ENCODE data around the gene FER. TPM values are rescaled to one million over a fixed set of nuclear protein-coding genes. Genes with fewer than 3 reads are reported as not detected.

Gene FER
- total RNA-seq, 2 experiments from 2014 or later: 5.9 to 8.0 TPM

DNA sequence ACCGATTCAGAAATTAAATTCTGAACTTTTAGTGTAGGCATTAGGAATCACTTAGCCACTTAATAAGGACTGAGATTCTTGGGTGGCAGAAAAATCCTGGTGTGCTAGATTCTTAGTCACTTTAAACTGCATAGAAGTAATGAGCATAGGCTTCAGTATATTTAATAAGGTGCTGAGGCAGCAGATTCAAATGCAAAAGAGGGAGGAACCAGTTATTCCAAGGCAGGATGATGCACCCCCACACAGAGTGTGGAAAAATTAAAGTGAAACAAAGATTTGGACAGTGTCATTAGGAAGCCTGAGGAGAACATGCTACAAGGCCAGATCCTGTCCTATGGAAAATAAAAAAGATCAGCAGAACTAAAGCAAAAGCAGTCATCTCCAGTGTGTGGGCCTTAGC, 444.3 kb downstream of the FER start:
- Mint-ChIP-seq H3K9me3 (ENCODE audit: insufficient read depth) (no peaks in the 10 kb centered on the region), H3K27ac (no peak overlapping the region)

DNA sequence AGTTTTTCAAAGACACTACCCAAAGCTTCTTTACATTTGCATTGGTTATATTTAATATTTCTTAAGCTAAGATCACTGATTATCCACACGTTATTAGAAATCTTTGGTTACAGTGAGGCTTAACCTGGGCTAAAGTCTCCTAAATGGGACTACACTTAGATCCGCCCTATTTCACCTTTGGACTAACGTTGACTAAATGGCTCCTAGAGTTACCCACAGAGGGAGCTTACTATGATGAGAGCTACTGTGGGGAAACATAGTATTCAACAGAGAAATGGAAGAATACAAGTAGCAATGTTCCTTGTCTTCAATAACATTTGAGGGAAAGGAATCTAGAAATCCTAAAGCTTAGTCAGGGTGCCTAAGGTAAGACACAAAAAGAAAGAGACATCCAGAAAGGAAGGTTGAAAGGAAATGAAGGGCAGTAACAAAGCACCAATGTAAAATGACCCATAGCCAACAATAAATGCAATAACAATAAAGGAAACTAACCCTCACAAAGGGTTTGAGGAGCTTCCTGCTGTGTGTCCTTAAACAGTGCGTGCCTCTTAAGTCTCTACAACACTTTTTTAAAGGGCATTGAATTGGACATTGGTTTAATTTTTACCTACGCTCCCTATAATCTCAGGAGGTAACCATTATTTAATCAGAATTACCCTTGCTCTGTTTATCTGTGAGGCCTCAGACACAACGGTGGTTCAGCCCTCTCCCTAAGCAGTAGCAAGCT, 445.0 kb downstream of the FER start:
- Mint-ChIP-seq H3K27ac (no peak overlapping the region), H3K27me3 (ENCODE audit: low read depth) (no peaks in the 10 kb centered on the region), H3K36me3 (ENCODE audit: low read depth) (no peaks in the 10 kb centered on the region), H3K9me3 (ENCODE audit: insufficient read depth) (no peaks in the 10 kb centered on the region), H3K4me1 (ENCODE audit: low read depth) (peaks cover 3% of the 10 kb centered on the region), H3K4me3 (no peak overlapping the region)
- ATAC-seq (no peak), DNase-seq (no peak)
- POLR2A ChIA-PET: no interaction called here
- CTCF ChIA-PET: no interaction called here

More for the DNA sequence above, 444.3 kb downstream of the FER start:
- Mint-ChIP-seq H3K4me1 (ENCODE audit: low read depth) (peaks cover 3% of the 10 kb centered on the region), H3K27me3 (ENCODE audit: low read depth) (no peaks in the 10 kb centered on the region), H3K4me3 (no peak overlapping the region), H3K36me3 (ENCODE audit: low read depth) (no peaks in the 10 kb centered on the region)
- POLR2A ChIA-PET: no interaction called here
- DNase-seq: no peak
- no peak for ATAC-seq
- CTCF ChIA-PET: no interaction called here

GRCh38 chr5:109195667-109196066, 448.0 kb downstream of the FER start:
- Mint-ChIP-seq H3K27ac (no peak overlapping the region), H3K9me3 (ENCODE audit: insufficient read depth) (no peaks in the 10 kb centered on the region), H3K36me3 (ENCODE audit: low read depth) (no peaks in the 10 kb centered on the region), H3K27me3 (ENCODE audit: low read depth) (no peaks in the 10 kb centered on the region), H3K4me1 (ENCODE audit: low read depth) (peaks cover 3% of the 10 kb centered on the region), H3K4me3 (no peak overlapping the region)
- ChIA-PET POLR2A (no interaction called here), CTCF (no interaction called here)
- no peak for ATAC-seq
- no peak for DNase-seq

DNA sequence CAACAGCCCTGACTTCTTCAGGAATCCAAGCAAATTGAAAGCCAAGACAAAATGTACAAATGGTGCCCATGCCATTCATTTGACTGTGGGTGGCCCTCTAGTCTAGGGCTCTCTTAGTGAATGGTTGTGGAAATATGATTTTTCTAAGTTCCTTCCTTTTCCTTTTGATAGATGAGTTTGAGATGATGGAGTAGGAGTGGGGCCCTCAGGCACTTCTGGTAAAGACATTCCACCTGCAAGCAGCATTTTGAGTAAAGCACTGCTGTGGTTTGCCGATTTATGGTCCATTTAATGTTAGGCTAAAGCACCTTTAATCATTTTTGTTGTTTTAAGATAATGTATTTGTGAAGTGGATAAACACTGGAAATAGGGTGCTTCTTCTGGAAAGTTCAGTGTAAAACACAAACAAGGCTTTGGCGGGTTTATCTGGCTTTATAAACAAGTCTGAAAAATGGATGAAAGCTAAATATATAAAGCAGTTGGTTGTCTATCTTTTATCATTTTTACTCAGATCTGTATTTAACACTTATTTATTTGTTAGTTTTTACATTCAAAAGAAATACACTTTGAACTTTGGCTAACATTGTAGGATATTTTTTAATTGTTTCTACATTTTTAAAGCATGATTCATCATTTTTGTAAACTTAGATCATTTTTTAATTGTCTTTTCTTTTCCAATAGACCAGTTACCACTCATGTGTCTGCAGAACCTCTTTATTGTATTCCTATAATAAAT, 448.6 kb downstream of the FER start:
- ChIA-PET POLR2A (no interaction called here), CTCF (no interaction called here)
- H3K36me3 Mint-ChIP-seq (ENCODE audit: low read depth): no peaks in the 10 kb centered on the region
- no peak overlapping the region for H3K4me3 Mint-ChIP-seq
- no peak for ATAC-seq
- no peak overlapping the region for H3K27ac Mint-ChIP-seq
- H3K4me1 Mint-ChIP-seq (ENCODE audit: low read depth): peaks cover 1% of the 10 kb centered on the region
- no peaks in the 10 kb centered on the region for H3K9me3 Mint-ChIP-seq (ENCODE audit: insufficient read depth)
- H3K27me3 Mint-ChIP-seq (ENCODE audit: low read depth): no peaks in the 10 kb centered on the region
- DNase-seq: no peak

- ChIA-PET POLR2A (no interaction called here), CTCF (no interaction called here)
- DNase-seq: no peak
- Mint-ChIP-seq H3K9me3 (ENCODE audit: insufficient read depth) (no peaks in the 10 kb centered on the region), H3K4me1 (ENCODE audit: low read depth) (no peaks in the 10 kb centered on the region), H3K36me3 (ENCODE audit: low read depth) (no peaks in the 10 kb centered on the region), H3K27me3 (ENCODE audit: low read depth) (no peaks in the 10 kb centered on the region), H3K4me3 (no peak overlapping the region), H3K27ac (no peak overlapping the region)
- no peak for ATAC-seq
Observed at GRCh38 chr5:109196823-109197160, 449.1 kb downstream of the FER start.

GRCh38 chr5:109199289-109199688, 451.6 kb downstream of the FER start:
- Mint-ChIP-seq H3K4me1 (ENCODE audit: low read depth) (no peaks in the 10 kb centered on the region), H3K36me3 (ENCODE audit: low read depth) (no peaks in the 10 kb centered on the region), H3K27ac (no peak overlapping the region), H3K9me3 (ENCODE audit: insufficient read depth) (peaks cover 2% of the 10 kb centered on the region), H3K27me3 (ENCODE audit: low read depth) (peaks cover 2% of the 10 kb centered on the region), H3K4me3 (no peak overlapping the region)
- DNase-seq (no peak), ATAC-seq (no peak)
- CTCF ChIA-PET: no interaction called here
- POLR2A ChIA-PET: no interaction called here

DNA sequence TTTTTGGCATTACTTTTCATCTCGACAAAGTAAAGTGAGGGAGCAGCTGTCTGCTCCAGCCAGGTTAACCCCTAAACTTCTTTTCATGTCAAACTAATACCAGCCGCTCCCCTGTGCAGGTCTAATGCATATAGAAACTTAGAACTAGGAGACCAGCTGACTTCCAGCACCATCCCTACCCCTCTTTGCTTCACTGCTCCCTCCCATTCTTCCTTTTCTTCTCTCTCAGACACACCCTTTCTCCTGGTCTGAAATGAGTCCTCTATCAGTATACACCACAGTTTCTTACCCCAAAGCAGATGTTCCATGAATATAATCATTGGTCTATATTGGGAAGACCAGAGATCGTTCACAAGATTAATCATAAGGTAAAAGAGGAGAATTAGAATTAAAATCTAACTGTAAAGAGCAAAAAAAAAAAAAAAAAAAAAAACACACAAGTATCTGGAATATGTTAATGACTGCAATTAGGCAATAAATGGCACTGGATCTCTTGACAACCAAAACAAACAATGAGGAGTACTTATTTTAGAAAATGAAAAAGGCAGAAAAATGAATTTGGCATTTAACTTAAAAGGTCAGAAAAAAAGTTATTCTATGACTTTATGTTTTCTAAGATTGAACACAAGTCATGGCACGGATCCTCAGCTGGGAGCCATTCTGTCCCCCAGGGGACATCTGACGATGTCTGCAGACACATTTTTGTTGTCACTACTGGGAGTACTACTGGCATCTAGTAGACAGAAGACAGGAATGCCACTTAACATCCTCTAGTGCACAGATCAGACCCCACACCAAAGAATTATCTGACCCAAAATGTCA, 452.3 kb downstream of the FER start:
- ChIA-PET POLR2A (no interaction called here), CTCF (no interaction called here)
- no peak for DNase-seq
- Mint-ChIP-seq H3K4me1 (ENCODE audit: low read depth) (no peaks in the 10 kb centered on the region), H3K36me3 (ENCODE audit: low read depth) (no peaks in the 10 kb centered on the region), H3K27ac (no peak overlapping the region), H3K9me3 (ENCODE audit: insufficient read depth) (peaks cover 8% of the 10 kb centered on the region), H3K4me3 (no peak overlapping the region), H3K27me3 (ENCODE audit: low read depth) (peaks cover 2% of the 10 kb centered on the region)
- no peak for ATAC-seq

DNA sequence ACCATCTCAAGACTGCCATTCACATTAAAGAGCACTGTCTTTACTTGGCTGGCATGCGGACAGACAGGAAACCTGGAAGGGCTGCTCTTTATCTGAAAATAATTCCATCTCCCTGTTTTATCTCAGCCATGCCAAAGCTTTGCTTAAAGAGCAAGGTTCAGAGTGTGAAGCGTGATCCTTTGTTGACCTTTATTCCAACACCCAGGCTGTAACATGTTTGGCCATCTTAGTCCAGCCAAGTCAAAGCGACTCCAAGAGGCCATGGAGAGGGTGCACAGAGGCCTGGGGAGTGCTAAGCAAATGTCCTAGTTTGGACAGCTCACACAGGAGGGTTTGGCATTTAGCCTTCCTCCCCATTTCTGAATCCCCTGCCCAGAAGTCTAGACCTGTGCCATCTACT, 467.3 kb downstream of the FER start:
- CTCF ChIA-PET: no interaction called here
- H3K27me3 Mint-ChIP-seq (ENCODE audit: low read depth): no peaks in the 10 kb centered on the region

GRCh38 chr5:109218818-109219217, 471.1 kb downstream of the FER start:
- ATAC-seq: no peak
- no peaks in the 10 kb centered on the region for H3K27me3 Mint-ChIP-seq (ENCODE audit: low read depth)
- no peak overlapping the region for H3K27ac Mint-ChIP-seq
- ChIA-PET POLR2A (no interaction called here), CTCF (no interaction called here)
- no peaks in the 10 kb centered on the region for H3K36me3 Mint-ChIP-seq (ENCODE audit: low read depth)
- H3K4me1 Mint-ChIP-seq (ENCODE audit: low read depth): no peaks in the 10 kb centered on the region
- H3K4me3 Mint-ChIP-seq: no peak overlapping the region
- no peak for DNase-seq
- peaks cover 3% of the 10 kb centered on the region for H3K9me3 Mint-ChIP-seq (ENCODE audit: insufficient read depth)

More for the DNA sequence above, 467.3 kb downstream of the FER start:
- H3K9me3 Mint-ChIP-seq (ENCODE audit: insufficient read depth): peaks cover 3% of the 10 kb centered on the region
- no peaks in the 10 kb centered on the region for H3K36me3 Mint-ChIP-seq (ENCODE audit: low read depth)
- DNase-seq (no peak), ATAC-seq (no peak)
- no peak overlapping the region for H3K4me3 Mint-ChIP-seq
- no peaks in the 10 kb centered on the region for H3K4me1 Mint-ChIP-seq (ENCODE audit: low read depth)
- no peak overlapping the region for H3K27ac Mint-ChIP-seq
- POLR2A ChIA-PET: no interaction called here

DNA sequence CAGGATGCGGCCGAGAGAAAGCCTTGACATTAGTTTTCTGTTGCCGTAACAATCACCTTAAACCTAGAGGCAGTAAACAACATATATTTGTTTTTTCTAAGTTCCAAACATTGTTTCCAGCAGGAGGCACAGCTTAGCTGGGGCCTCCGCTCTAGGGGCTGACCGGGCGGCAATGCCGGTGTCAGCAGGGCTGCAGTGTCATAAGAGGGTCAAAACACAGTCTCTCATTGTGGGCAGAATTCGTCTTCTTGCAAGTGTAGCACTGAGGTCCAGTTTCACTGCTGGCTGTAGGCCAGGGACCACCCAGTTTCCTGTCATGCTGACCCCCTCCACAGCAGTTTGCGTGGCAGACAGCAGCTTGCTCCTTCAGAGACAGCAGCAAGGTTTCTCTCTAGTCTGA, 475.8 kb downstream of the FER start:
- H3K4me1 Mint-ChIP-seq (ENCODE audit: low read depth): no peaks in the 10 kb centered on the region
- POLR2A ChIA-PET: no interaction called here
- H3K4me3 Mint-ChIP-seq: no peak overlapping the region
- H3K27me3 Mint-ChIP-seq (ENCODE audit: low read depth): no peaks in the 10 kb centered on the region
- ATAC-seq (no peak), DNase-seq (no peak)
- H3K36me3 Mint-ChIP-seq (ENCODE audit: low read depth): no peaks in the 10 kb centered on the region
- CTCF ChIA-PET: no interaction called here
- no peak overlapping the region for H3K27ac Mint-ChIP-seq
- H3K9me3 Mint-ChIP-seq (ENCODE audit: insufficient read depth): no peaks in the 10 kb centered on the region

GRCh38 chr5:109224276-109224882, 476.7 kb downstream of the FER start:
- DNase-seq: no peak
- ChIA-PET CTCF (no interaction called here), POLR2A (no interaction called here)
- Mint-ChIP-seq H3K4me1 (ENCODE audit: low read depth) (no peaks in the 10 kb centered on the region), H3K4me3 (no peak overlapping the region), H3K9me3 (ENCODE audit: insufficient read depth) (no peaks in the 10 kb centered on the region), H3K36me3 (ENCODE audit: low read depth) (no peaks in the 10 kb centered on the region), H3K27me3 (ENCODE audit: low read depth) (no peaks in the 10 kb centered on the region), H3K27ac (no peak overlapping the region)
- ATAC-seq: no peak

Measured in activated CD8-positive, alpha-beta T cell treated with anti-CD3 and anti-CD28 coated beads, Interleukin-2, amount 10 ng/mL, durations not matched to agents 7 days and 5 days (primary cell).